Fibroblast of lung (primary cell): ENCODE data around the gene TLE5.

Experiments used
- EZH2 ChIP-seq: IDR thresholded peaks from 2 replicates; pipeline ENCODE4 v1.5.1; 2012; ENCODE audit warnings: low read length, control low read depth, mild to moderate bottlenecking; ENCODE audit errors: missing control alignments
- TF ChIP-seq, protein P1 (sequence below), 2 donors: IDR thresholded peaks in 1 of 2; conservative IDR thresholded peaks in 1 of 2; 1 replicate in 1 of 2; 2 replicates in 1 of 2; pipeline ENCODE4 v1.5.1; 2011 to 2012; ENCODE audit warnings: low read length in 2 of 2, control low read depth in 1 of 2, inconsistent platforms in 1 of 2, low read depth in 1 of 2, mild to moderate bottlenecking in 1 of 2

DNA sequence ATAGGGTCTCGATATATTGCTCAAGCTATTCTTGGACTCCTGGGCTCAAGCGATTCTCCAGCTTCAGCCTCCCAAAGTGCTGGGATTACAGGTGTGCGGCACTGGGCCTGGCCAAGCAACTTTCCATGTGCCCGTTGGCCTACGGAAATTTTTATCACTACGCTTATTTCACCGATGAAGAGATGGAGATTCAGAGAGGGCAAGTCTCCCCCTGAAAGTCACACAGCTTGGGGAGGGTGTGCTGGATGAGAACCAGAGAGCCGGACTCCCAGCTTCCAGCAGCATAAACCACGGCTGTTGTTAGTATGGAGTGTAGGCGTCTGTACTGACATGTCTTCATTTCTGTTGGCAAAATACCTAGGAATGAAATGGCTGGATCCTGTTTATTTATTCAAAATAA is 20.0 kb upstream of the TLE5 start:
- TF ChIP-seq, protein P1, sequence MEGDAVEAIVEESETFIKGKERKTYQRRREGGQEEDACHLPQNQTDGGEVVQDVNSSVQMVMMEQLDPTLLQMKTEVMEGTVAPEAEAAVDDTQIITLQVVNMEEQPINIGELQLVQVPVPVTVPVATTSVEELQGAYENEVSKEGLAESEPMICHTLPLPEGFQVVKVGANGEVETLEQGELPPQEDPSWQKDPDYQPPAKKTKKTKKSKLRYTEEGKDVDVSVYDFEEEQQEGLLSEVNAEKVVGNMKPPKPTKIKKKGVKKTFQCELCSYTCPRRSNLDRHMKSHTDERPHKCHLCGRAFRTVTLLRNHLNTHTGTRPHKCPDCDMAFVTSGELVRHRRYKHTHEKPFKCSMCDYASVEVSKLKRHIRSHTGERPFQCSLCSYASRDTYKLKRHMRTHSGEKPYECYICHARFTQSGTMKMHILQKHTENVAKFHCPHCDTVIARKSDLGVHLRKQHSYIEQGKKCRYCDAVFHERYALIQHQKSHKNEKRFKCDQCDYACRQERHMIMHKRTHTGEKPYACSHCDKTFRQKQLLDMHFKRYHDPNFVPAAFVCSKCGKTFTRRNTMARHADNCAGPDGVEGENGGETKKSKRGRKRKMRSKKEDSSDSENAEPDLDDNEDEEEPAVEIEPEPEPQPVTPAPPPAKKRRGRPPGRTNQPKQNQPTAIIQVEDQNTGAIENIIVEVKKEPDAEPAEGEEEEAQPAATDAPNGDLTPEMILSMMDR (conservative IDR thresholded peaks at IDR 0.05 in 1 of 2, IDR thresholded peaks at IDR 0.05 in 1 of 2; ENCODE audit: low read depth in 1 of 2, low read length in 2 of 2), result no peak
- TF ChIP-seq EZH2, result no peak
